ENCODE results near the gene WNT1.

WNT1 gene

GRCh38 chr12:48970702-48971334 is 7.3 kb upstream of the WNT1 start:
- peaks cover 25% of the 10 kb centered on the region for H3K27me3 Mint-ChIP-seq
- peaks cover 28% of the 10 kb centered on the region for H3K4me1 Mint-ChIP-seq
- no peaks in the 10 kb centered on the region for H3K36me3 Mint-ChIP-seq
- no peaks in the 10 kb centered on the region for H3K9me3 Mint-ChIP-seq
- H3K27ac Mint-ChIP-seq: peak overlapping the region; percentile 18
- peak overlapping the region; percentile 55 for H3K4me3 Mint-ChIP-seq

- no peaks in the 10 kb centered on the region for H3K36me3 Mint-ChIP-seq
- no peaks in the 10 kb centered on the region for H3K9me3 Mint-ChIP-seq
- H3K4me3 Mint-ChIP-seq: no peak overlapping the region
- H3K4me1 Mint-ChIP-seq: peaks cover 31% of the 10 kb centered on the region
- peaks cover 25% of the 10 kb centered on the region for H3K27me3 Mint-ChIP-seq
- H3K27ac Mint-ChIP-seq: no peak overlapping the region
Observed at GRCh38 chr12:48972213-48972951, 5.7 kb upstream of the WNT1 start.

DNA sequence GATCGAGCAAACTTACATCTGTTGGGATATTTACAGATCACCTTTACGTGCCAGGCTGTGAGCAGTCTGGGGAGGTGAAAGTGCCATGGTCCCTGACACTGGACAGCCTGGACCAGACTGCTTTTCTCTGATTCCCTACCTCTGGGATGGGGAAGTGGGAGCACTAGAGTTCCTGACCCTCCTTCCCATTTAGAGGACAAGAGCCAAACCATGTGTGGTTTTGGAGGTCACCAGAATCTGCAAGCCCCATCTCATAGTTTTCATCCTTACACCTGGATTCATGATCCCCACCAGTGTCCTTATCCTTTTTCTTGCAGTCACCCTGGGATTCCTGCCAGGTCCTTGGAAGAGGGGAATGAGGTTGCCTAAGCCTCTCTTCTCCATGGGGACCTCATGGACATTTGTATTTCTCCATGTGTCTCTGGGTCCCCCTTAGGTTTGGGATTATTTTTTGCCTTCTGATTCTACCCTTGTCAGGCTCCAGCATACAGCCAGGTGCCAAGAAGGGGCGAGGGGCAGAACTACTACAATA is 5.1 kb upstream of the WNT1 start:
- Mint-ChIP-seq H3K27ac (no peak overlapping the region), H3K4me3 (no peak overlapping the region), H3K27me3 (peaks cover 26% of the 10 kb centered on the region), H3K9me3 (no peaks in the 10 kb centered on the region), H3K4me1 (peaks cover 37% of the 10 kb centered on the region), H3K36me3 (no peaks in the 10 kb centered on the region)

GRCh38 chr12:48973531-48973930 is 4.6 kb upstream of the WNT1 start:
- H3K27ac Mint-ChIP-seq: no peak overlapping the region
- no peaks in the 10 kb centered on the region for H3K9me3 Mint-ChIP-seq
- H3K36me3 Mint-ChIP-seq: no peaks in the 10 kb centered on the region
- H3K27me3 Mint-ChIP-seq: peaks cover 26% of the 10 kb centered on the region
- H3K4me3 Mint-ChIP-seq: no peak overlapping the region
- peaks cover 37% of the 10 kb centered on the region for H3K4me1 Mint-ChIP-seq

DNA sequence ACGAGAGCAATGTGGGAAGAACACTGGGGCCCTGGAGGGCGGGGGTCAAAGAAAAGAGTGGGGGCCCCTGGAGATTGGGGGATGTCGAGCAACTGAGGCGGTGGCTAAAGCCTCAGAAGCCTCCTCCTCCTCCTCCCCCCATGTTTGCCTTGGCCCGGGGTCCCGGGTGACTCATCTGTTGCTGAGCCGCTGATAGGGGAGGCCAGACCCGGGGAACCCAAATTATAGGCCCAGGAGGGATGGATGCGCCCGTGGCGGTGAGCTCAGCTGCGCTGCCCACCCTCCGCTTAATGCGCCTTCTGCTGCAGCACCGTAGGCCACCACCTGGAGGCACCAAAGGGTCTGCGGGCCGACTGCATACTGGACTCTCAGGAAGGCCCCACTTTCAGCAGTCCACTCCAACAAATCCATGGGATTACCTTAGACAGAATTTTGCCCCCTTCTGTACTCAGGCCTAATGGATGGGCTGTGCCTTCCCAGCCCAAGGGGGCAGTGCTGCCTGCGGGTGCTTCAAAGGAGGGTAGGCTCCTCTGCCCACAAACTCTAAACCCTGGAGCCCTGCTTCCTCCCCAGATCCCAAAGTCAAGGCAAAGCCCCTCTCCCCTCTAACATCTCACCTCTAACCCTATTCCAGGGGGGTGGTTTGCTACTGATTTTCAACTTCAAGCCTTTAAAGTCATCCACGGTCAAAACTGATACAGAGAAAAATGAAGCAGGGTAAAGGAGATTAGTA is 4.0 kb upstream of the WNT1 start:
- Mint-ChIP-seq H3K27ac (no peak overlapping the region), H3K4me3 (no peak overlapping the region), H3K27me3 (peaks cover 29% of the 10 kb centered on the region), H3K9me3 (no peaks in the 10 kb centered on the region), H3K4me1 (peaks cover 43% of the 10 kb centered on the region), H3K36me3 (no peaks in the 10 kb centered on the region)

GRCh38 chr12:48977290-48978281 is 536 bp upstream of the WNT1 start:
- H3K27me3 Mint-ChIP-seq: peaks cover 23% of the 10 kb centered on the region
- no peaks in the 10 kb centered on the region for H3K36me3 Mint-ChIP-seq
- peak overlapping the region; percentile 87 for H3K27ac Mint-ChIP-seq
- H3K4me3 Mint-ChIP-seq: peak overlapping the region; percentile 66
- peaks cover 48% of the 10 kb centered on the region for H3K4me1 Mint-ChIP-seq
- no peaks in the 10 kb centered on the region for H3K9me3 Mint-ChIP-seq

GRCh38 chr12:48978741-48979601 is 849 bp downstream of the WNT1 start:
- peaks cover 47% of the 10 kb centered on the region for H3K4me1 Mint-ChIP-seq
- peaks cover 18% of the 10 kb centered on the region for H3K27me3 Mint-ChIP-seq
- no peaks in the 10 kb centered on the region for H3K9me3 Mint-ChIP-seq
- peak overlapping the region; percentile 87 for H3K4me3 Mint-ChIP-seq
- H3K36me3 Mint-ChIP-seq: no peaks in the 10 kb centered on the region
- no peak overlapping the region for H3K27ac Mint-ChIP-seq

DNA sequence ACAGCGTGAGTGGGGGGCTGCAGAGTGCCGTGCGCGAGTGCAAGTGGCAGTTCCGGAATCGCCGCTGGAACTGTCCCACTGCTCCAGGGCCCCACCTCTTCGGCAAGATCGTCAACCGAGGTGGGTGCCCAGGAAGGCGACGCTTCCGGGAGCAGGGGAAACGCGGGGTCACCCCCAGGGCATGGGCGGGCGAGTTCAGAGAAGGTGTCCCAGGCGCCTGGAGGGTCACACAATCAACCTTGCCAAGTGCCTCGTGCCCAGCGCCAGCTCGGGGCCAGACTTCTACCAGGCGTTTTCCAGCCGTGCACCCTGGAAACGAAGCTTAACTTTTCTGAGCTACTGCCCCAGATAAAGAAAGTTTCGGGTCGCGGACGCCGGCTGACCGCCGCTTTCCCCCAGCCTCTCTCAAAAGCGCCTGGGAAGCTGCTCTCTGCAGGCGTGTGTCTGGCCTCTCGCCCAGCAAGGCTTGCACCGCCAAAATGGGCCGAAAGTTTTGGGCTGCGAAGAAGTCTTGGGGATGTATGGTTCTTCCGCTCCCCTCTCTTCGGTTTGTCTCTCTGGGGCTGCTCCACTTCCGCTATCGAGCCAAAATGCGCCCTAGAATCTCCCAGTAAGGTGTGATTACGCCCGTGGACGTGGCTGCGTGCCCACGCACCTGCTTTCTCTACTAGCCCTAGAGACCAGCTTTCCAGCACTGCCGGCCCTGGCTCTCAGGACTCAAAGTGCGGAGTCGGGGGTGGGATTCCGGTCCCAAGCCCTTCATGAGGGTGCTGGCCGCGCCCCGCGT is 1.7 kb downstream of the WNT1 start:
- peaks cover 14% of the 10 kb centered on the region for H3K27me3 Mint-ChIP-seq
- peaks cover 47% of the 10 kb centered on the region for H3K4me1 Mint-ChIP-seq
- peak overlapping the region; percentile 87 for H3K4me3 Mint-ChIP-seq
- H3K9me3 Mint-ChIP-seq: no peaks in the 10 kb centered on the region
- peak overlapping the region; percentile 41 for H3K27ac Mint-ChIP-seq
- no peaks in the 10 kb centered on the region for H3K36me3 Mint-ChIP-seq

DNA sequence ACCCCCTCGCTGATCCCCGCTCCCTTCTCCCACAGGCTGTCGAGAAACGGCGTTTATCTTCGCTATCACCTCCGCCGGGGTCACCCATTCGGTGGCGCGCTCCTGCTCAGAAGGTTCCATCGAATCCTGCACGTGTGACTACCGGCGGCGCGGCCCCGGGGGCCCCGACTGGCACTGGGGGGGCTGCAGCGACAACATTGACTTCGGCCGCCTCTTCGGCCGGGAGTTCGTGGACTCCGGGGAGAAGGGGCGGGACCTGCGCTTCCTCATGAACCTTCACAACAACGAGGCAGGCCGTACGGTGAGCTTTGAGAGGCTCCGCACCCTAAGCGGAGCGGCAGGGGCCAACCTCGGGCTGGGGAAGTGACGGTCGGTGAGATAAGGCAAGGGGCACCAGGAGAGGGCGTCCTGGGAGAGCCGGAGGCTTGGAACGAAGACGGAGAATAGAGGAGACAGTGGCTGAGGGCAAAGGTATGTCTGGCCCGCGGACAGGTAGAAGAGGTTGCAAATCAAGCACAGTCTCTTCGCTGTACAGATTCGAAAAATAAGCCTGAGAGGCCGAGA is 2.3 kb downstream of the WNT1 start:
- Mint-ChIP-seq H3K36me3 (no peaks in the 10 kb centered on the region), H3K4me1 (peaks cover 47% of the 10 kb centered on the region), H3K27me3 (peaks cover 12% of the 10 kb centered on the region), H3K4me3 (peak overlapping the region; percentile 87), H3K27ac (peak overlapping the region; percentile 79), H3K9me3 (no peaks in the 10 kb centered on the region)

- H3K36me3 Mint-ChIP-seq: no peaks in the 10 kb centered on the region
- peaks cover 47% of the 10 kb centered on the region for H3K4me1 Mint-ChIP-seq
- no peak overlapping the region for H3K27ac Mint-ChIP-seq
- peaks cover 12% of the 10 kb centered on the region for H3K27me3 Mint-ChIP-seq
- no peaks in the 10 kb centered on the region for H3K9me3 Mint-ChIP-seq
- peak overlapping the region; percentile 87 for H3K4me3 Mint-ChIP-seq
Observed at GRCh38 chr12:48980953-48981756, 3.0 kb downstream of the WNT1 start.

DNA sequence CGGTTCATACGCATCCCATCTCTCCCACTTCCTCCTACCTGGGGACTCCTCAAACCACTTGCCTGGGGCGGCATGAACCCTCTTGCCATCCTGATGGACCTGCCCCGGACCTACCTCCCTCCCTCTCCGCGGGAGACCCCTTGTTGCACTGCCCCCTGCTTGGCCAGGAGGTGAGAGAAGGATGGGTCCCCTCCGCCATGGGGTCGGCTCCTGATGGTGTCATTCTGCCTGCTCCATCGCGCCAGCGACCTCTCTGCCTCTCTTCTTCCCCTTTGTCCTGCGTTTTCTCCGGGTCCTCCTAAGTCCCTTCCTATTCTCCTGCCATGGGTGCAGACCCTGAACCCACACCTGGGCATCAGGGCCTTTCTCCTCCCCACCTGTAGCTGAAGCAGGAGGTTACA is 3.6 kb downstream of the WNT1 start:
- peaks cover 12% of the 10 kb centered on the region for H3K27me3 Mint-ChIP-seq
- H3K27ac Mint-ChIP-seq: no peak overlapping the region
- H3K36me3 Mint-ChIP-seq: no peaks in the 10 kb centered on the region
- H3K4me1 Mint-ChIP-seq: peaks cover 47% of the 10 kb centered on the region
- H3K4me3 Mint-ChIP-seq: peak overlapping the region; percentile 87
- no peaks in the 10 kb centered on the region for H3K9me3 Mint-ChIP-seq

DNA sequence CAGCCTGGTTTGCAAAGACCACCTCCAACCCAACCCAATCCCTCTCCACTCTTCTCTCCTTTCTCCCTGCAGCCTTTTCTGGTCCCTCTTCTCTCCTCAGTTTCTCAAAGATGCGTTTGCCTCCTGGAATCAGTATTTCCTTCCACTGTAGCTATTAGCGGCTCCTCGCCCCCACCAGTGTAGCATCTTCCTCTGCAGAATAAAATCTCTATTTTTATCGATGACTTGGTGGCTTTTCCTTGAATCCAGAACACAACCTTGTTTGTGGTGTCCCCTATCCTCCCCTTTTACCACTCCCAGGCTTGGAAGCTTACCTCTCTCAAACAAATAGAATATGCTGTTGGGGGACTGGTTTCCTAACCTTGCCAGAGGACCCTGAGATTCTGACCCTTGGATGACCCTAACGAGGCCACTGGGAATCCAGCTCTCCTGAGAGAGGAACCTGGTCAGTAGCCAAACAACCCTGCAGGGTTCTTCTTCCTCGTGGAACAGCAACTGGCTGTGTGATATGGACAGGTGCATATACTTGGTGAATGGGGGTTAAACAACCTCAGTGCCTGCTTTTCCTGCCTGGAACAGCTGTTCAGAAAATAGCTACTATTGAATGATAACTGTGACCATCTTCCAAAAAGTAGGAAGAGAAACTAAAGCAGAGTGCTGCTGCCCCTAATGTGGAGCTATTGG is 4.4 kb downstream of the WNT1 start:
- H3K4me1 Mint-ChIP-seq: peaks cover 41% of the 10 kb centered on the region
- H3K27me3 Mint-ChIP-seq: peaks cover 12% of the 10 kb centered on the region
- H3K4me3 Mint-ChIP-seq: peak overlapping the region; percentile 87
- no peaks in the 10 kb centered on the region for H3K9me3 Mint-ChIP-seq
- peak overlapping the region; percentile 71 for H3K27ac Mint-ChIP-seq
- H3K36me3 Mint-ChIP-seq: no peaks in the 10 kb centered on the region

Measured in activated naive CD4-positive, alpha-beta T cell treated with anti-CD3 and anti-CD28 coated beads, Interleukin-2, amount 50 U/mL, for 24 hours (primary cell).